DOHH2 (cell line): Measurements from ENCODE around the gene PMM2.

ENCODE experiments used
- H3F3A ChIP-seq: fragments of 200-600 bp; sonication (generic), shearing (Covaris generic); 2 replicates; pipeline ENCODE4 v1.6.0; 2016; ENCODE audit warnings: antibody characterized with exemption, mild to moderate bottlenecking; ENCODE audit not compliant: control insufficient read depth, insufficient read depth
- H3K27ac ChIP-seq: fragments of 200-600 bp; sonication (generic); 2 replicates; pipeline ENCODE4 v1.5.1; 2014; ENCODE audit warnings: low read depth, mild to moderate bottlenecking, low read length, moderate library complexity
- H3K27me3 ChIP-seq: fragments of 200-600 bp; sonication (generic); 2 replicates; pipeline ENCODE4 v1.6.1; 2014; ENCODE audit warnings: mild to moderate bottlenecking, low read length, mixed read lengths; ENCODE audit not compliant: control insufficient read depth
- H3K36me3 ChIP-seq: fragments of 200-600 bp; sonication (generic); 2 replicates; pipeline ENCODE4 v1.6.1; 2014; ENCODE audit warnings: mild to moderate bottlenecking, low read length, moderate library complexity, mixed read lengths; ENCODE audit not compliant: control insufficient read depth
- H3K4me1 ChIP-seq: fragments of 200-600 bp; sonication (generic); 2 replicates; pipeline ENCODE4 v1.6.1; 2014; ENCODE audit warnings: mild to moderate bottlenecking, low read length, mixed read lengths; ENCODE audit not compliant: control insufficient read depth
- H3K4me2 ChIP-seq: fragments of 200-600 bp; sonication (generic); 2 replicates; pipeline ENCODE4 v1.6.0; 2014; ENCODE audit warnings: mild to moderate bottlenecking, low read length, moderate library complexity
- H3K4me3 ChIP-seq: fragments of 200-600 bp; sonication (generic); 2 replicates; pipeline ENCODE4 v1.5.1; 2014; ENCODE audit warnings: mild to moderate bottlenecking, low read length, mixed read lengths
- H3K79me2 ChIP-seq: fragments of 200-600 bp; sonication (generic); 2 replicates; pipeline ENCODE4 v1.6.1; 2014; ENCODE audit warnings: mild to moderate bottlenecking, low read length, mixed read lengths; ENCODE audit not compliant: control insufficient read depth
- H3K9me2 ChIP-seq: fragments of 200-600 bp; sonication (generic); replicated peaks from 2 replicates; pipeline ENCODE4 v1.6.1; 2014; ENCODE audit warnings: mild to moderate bottlenecking, low read length, mixed read lengths; ENCODE audit not compliant: control insufficient read depth
- H3K9me3 ChIP-seq: fragments of 200-600 bp; sonication (generic); 2 replicates; pipeline ENCODE4 v1.6.1; 2014; ENCODE audit warnings: antibody characterized with exemption, low read length, mixed read lengths; ENCODE audit not compliant: control insufficient read depth, insufficient read depth
- H4K20me1 ChIP-seq: fragments of 200-600 bp; sonication (generic); 2 replicates; pipeline ENCODE4 v1.6.0; 2014; ENCODE audit warnings: low read depth, mild to moderate bottlenecking, antibody characterized with exemption, low read length, moderate library complexity; ENCODE audit not compliant: control insufficient read depth, insufficient read depth
- EZH2phosphoT487 ChIP-seq: fragments of 200-600 bp; sonication (generic); IDR thresholded peaks from 2 replicates; pipeline ENCODE4 v1.6.1; 2017; ENCODE audit warnings: borderline replicate concordance, mild to moderate bottlenecking, antibody characterized with exemption, low read length, moderate library complexity, mixed read lengths
- TF ChIP-seq, protein P1 (sequence below): fragments of 200-600 bp; sonication (generic); IDR thresholded peaks from one replicate; pipeline ENCODE4 v1.5.1; 2014; ENCODE audit warnings: antibody characterized with exemption, mild to moderate bottlenecking, low read depth, low read length; ENCODE audit not compliant: poor library complexity, severe bottlenecking

Gene PMM2

DNA sequence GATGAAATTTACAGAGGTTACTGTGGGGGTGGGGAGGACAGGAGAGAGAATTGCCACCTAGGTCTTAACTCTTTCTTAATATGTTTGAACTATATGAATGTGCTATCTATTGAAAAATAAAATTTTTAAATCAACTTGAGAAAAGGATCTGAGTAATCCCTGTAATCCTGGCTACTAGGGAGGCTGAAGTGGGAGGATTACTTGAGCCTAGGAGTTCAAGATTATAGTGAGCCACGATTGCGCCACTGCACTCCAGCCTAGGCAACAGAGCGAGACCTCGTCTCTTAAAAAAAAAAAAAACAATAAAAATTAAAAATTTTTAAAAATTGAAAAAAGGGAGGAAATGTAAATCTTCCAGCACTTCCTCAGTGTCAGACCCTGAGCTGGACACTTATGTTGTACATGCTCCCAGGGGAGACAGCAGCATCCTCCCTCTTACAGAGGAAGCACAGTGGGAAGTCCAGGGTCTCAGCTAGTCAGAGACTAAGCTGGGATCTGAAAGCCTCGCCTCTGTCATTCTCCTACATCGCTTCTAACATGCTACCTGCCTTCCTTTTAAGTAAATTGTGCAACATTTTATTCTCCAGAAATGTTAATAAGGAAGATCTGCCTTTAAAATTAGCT lies 21.9 kb downstream of the PMM2 start:
- Histone ChIP-seq H3K79me2 (peaks cover 33% of the 10 kb centered on the region), H3K27me3 (no peaks in the 10 kb centered on the region), H3K9me2 (no peaks in the 10 kb centered on the region), H4K20me1 (no peaks in the 10 kb centered on the region), H3K9me3 (no peaks in the 10 kb centered on the region), H3K4me1 (peaks cover 46% of the 10 kb centered on the region), H3K4me2 (0 out of 2 replicates have a peak overlapping the region, but pooled peaks have one; percentile 8), H3K27ac (peak overlapping the region; percentile 32), H3F3A (0 out of 2 replicates have a peak, but pooled peaks cover 8% of the 10 kb centered on the region), H3K36me3 (peaks cover 94% of the 10 kb centered on the region), H3K4me3 (no peak overlapping the region)
- no peak for TF ChIP-seq EZH2phosphoT487
- TF ChIP-seq, protein P1, sequence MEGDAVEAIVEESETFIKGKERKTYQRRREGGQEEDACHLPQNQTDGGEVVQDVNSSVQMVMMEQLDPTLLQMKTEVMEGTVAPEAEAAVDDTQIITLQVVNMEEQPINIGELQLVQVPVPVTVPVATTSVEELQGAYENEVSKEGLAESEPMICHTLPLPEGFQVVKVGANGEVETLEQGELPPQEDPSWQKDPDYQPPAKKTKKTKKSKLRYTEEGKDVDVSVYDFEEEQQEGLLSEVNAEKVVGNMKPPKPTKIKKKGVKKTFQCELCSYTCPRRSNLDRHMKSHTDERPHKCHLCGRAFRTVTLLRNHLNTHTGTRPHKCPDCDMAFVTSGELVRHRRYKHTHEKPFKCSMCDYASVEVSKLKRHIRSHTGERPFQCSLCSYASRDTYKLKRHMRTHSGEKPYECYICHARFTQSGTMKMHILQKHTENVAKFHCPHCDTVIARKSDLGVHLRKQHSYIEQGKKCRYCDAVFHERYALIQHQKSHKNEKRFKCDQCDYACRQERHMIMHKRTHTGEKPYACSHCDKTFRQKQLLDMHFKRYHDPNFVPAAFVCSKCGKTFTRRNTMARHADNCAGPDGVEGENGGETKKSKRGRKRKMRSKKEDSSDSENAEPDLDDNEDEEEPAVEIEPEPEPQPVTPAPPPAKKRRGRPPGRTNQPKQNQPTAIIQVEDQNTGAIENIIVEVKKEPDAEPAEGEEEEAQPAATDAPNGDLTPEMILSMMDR: no peak

DNA sequence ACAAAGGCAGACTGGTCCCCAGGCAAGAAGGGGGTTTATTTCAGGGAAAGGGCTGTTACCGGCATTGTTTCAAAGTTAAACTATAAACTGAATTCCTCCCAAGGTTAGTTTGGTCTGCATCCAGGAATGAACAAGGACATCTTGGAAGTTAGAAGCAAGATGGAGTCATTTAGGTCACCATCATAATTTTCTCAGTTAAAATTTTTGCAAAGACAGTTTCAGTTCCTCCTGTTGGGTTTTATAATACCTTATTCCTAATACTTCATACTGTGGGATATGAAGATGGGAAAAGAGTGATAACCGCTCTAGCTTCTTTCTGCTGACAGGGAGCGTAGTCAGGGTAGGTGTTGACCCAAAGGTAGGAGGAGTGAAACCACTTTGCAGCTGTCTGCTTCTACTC lies 24.8 kb downstream of the PMM2 start:
- no peak overlapping the region for H3K4me3 ChIP-seq
- TF ChIP-seq, protein P1: no peak
- TF ChIP-seq EZH2phosphoT487: no peak
- H3K9me3 ChIP-seq: no peaks in the 10 kb centered on the region
- H3K27me3 ChIP-seq: no peaks in the 10 kb centered on the region
- no peaks in the 10 kb centered on the region for H4K20me1 ChIP-seq
- 0 out of 2 replicates have a peak, but pooled peaks cover 4% of the 10 kb centered on the region for H3F3A ChIP-seq
- no peak overlapping the region for H3K27ac ChIP-seq
- H3K36me3 ChIP-seq: peaks cover 80% of the 10 kb centered on the region
- H3K9me2 ChIP-seq: no peaks in the 10 kb centered on the region
- peaks cover 20% of the 10 kb centered on the region for H3K79me2 ChIP-seq
- no peak overlapping the region for H3K4me2 ChIP-seq
- peaks cover 19% of the 10 kb centered on the region for H3K4me1 ChIP-seq

DNA sequence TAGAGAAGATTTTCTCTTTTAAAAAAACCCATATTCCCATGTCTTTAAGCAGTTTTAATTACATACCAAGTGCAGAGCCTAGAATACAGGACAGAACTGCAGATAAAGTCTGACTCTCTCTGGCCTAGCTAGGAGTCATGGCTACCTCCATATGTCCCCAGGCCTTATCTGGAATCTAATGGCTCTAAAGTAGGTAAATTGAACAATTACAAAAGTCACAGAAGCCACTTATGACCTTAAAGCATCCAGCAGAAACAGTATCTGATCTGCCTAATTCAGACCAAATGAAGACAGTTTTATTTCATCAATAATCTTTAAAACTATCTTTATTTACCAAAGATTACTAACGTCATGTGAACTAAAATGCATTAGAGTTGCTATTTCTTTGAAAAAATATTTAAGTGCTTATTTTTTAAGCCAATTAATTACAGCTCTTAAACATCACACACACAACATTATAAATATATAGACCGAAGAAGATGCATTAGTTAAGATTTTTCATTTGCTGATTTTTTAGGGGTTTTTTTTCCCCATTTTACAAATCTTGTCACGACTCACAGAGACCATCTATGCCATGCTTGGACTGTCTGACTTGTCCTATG lies 28.7 kb downstream of the PMM2 start:
- peaks cover 77% of the 10 kb centered on the region for H3K36me3 ChIP-seq
- no peak overlapping the region for H3K27ac ChIP-seq
- no peak overlapping the region for H3K4me3 ChIP-seq
- H3K4me1 ChIP-seq: peaks cover 9% of the 10 kb centered on the region
- H3K27me3 ChIP-seq: no peaks in the 10 kb centered on the region
- no peaks in the 10 kb centered on the region for H3K9me2 ChIP-seq
- H3F3A ChIP-seq: 0 out of 2 replicates have a peak, but pooled peaks cover 4% of the 10 kb centered on the region
- H3K79me2 ChIP-seq: peaks cover 33% of the 10 kb centered on the region
- no peak overlapping the region for H3K4me2 ChIP-seq
- TF ChIP-seq, protein P1: no peak
- no peak for TF ChIP-seq EZH2phosphoT487
- no peaks in the 10 kb centered on the region for H4K20me1 ChIP-seq
- no peaks in the 10 kb centered on the region for H3K9me3 ChIP-seq
